ENCODE results near the gene TRAPPC3.
"Not testable (repeated sequence)": the region's sequence is repeated elsewhere in the genome, so short reads cannot be mapped to it uniquely, and the experiment has no call there.

TRAPPC3 gene

GRCh38 chr1:36166136-36166535 lies 16.9 kb upstream of the TRAPPC3 start:
- no peak for DNase-seq (ENCODE audit: low read depth in 2 of 2)

GRCh38 chr1:36165145-36165544 lies 15.9 kb upstream of the TRAPPC3 start:
- no peak for DNase-seq (ENCODE audit: low read depth in 2 of 2)

- no peak for DNase-seq (ENCODE audit: low read depth in 2 of 2)
These were observed 15.1 kb upstream of the TRAPPC3 start for GRCh38 chr1:36164361-36164760.

GRCh38 chr1:36163426-36163825 lies 14.1 kb upstream of the TRAPPC3 start:
- DNase-seq (ENCODE audit: low read depth in 2 of 2) = no peak

GRCh38 chr1:36162680-36163239 lies 13.5 kb upstream of the TRAPPC3 start:
- no peak for DNase-seq (ENCODE audit: low read depth in 2 of 2)

GRCh38 chr1:36161641-36162531 lies 12.6 kb upstream of the TRAPPC3 start:
- no peak for DNase-seq (ENCODE audit: low read depth in 2 of 2)

GRCh38 chr1:36160949-36161485 lies 11.7 kb upstream of the TRAPPC3 start:
- peak; percentile 57 to 71 for DNase-seq (ENCODE audit: low read depth in 2 of 2)

- DNase-seq (ENCODE audit: low read depth in 2 of 2) = no peak
These were observed 11.2 kb upstream of the TRAPPC3 start for GRCh38 chr1:36160388-36160948.

- DNase-seq (ENCODE audit: low read depth in 2 of 2) = no peak
These were observed 10.5 kb upstream of the TRAPPC3 start for GRCh38 chr1:36159614-36160387.

- DNase-seq (ENCODE audit: low read depth in 2 of 2) = not testable (repeated sequence)
These were observed 9.6 kb upstream of the TRAPPC3 start for GRCh38 chr1:36158827-36159252.

GRCh38 chr1:36157973-36158826 lies 8.9 kb upstream of the TRAPPC3 start:
- no peak for DNase-seq (ENCODE audit: low read depth in 2 of 2)

- DNase-seq (ENCODE audit: low read depth in 2 of 2) = no peak
These were observed 8.0 kb upstream of the TRAPPC3 start for GRCh38 chr1:36157115-36157903.

- peak in 1 of 2 donors; percentile 52 for DNase-seq (ENCODE audit: low read depth in 2 of 2)
These were observed 7.2 kb upstream of the TRAPPC3 start for GRCh38 chr1:36156329-36157114.

GRCh38 chr1:36155408-36156328 lies 6.4 kb upstream of the TRAPPC3 start, which contains the start of gene MAP7D1:
Gene MAP7D1 (plus strand): TSS chr1:36156160. CDS start chr1:36156418, 258 bp downstream.
- peak; percentile 75 to 79 for DNase-seq (ENCODE audit: low read depth in 2 of 2)

GRCh38 chr1:36154765-36155407 lies 5.6 kb upstream of the TRAPPC3 start:
- no peak for DNase-seq (ENCODE audit: low read depth in 2 of 2)

GRCh38 chr1:36154335-36154734 lies 5.0 kb upstream of the TRAPPC3 start:
- DNase-seq (ENCODE audit: low read depth in 2 of 2) = no peak

GRCh38 chr1:36153476-36153875 lies 4.2 kb upstream of the TRAPPC3 start:
- no peak for DNase-seq (ENCODE audit: low read depth in 2 of 2)

GRCh38 chr1:36151845-36152203 lies 2.5 kb upstream of the TRAPPC3 start:
- no peak for DNase-seq (ENCODE audit: low read depth in 2 of 2)
